H1 (cell line): ENCODE results near the gene FNDC1. TPM values are rescaled to one million over a fixed set of nuclear protein-coding genes. Genes with fewer than 3 reads are reported as not detected.

ENCODE experiments used
- CTCF ChIA-PET: fragments of 300-600 bp; sonication (Branson Sonifier 250); formaldehyde crosslinking; loops from one replicate; lab custom pipeline; 2021; ENCODE audit not compliant: partially characterized antibody; lab: Charles Lee
- POLR2A ChIA-PET: fragments of 300-600 bp; sonication (Branson Sonifier 250); formaldehyde crosslinking; loops from one replicate; lab custom pipeline; 2021; ENCODE audit warnings: inconsistent platforms; ENCODE audit not compliant: partially characterized antibody; lab: Charles Lee
- DNase-seq, 2 experiments: peaks; one replicate each; pipeline versions ENCODE4 v3.0.0 to v3.0.0-alpha.2; 2010 to 2022; ENCODE audit warnings: low spot score in 2 of 2, low read depth in 1 of 2, mixed read lengths in 1 of 2
- FAIRE-seq: peaks from 2 replicates; lab custom pipeline; 2011; peaks lifted over from hg19 to GRCh38; lab: Jason Lieb, UNC
- H2AFZ ChIP-seq: 2 replicates; pipeline ENCODE4 v1.8.1; 2012; ENCODE audit warnings: low read length, inconsistent platforms
- H2AK5ac ChIP-seq: 2 replicates; pipeline ENCODE4 v1.6.1; 2013; ENCODE audit warnings: low read depth, low read length
- H2BK120ac ChIP-seq: replicated peaks from 2 replicates; pipeline ENCODE3; 2013; ENCODE audit warnings: low read depth, low read length, inconsistent platforms
- H2BK12ac ChIP-seq: 2 replicates; pipeline ENCODE4 v1.6.1; 2013; ENCODE audit warnings: low read depth, low read length
- H2BK15ac ChIP-seq: 2 replicates; pipeline ENCODE4 v1.6.1; 2013; ENCODE audit warnings: low read length
- H2BK20ac ChIP-seq: 2 replicates; pipeline ENCODE4 v1.6.1; 2013; ENCODE audit warnings: low read length
- H2BK5ac ChIP-seq: 2 replicates; pipeline ENCODE4 v1.6.1; 2013; ENCODE audit warnings: low read depth, low read length
- H3K14ac ChIP-seq: 2 replicates; pipeline ENCODE4 v1.6.1; 2013; ENCODE audit warnings: inconsistent platforms; ENCODE audit not compliant: insufficient read length
- H3K18ac ChIP-seq: 2 replicates; pipeline ENCODE4 v1.6.1; 2013; ENCODE audit warnings: low read length; ENCODE audit errors: extremely low read depth
- H3K23ac ChIP-seq: 2 replicates; pipeline ENCODE4 v1.6.1; 2013; ENCODE audit warnings: inconsistent platforms; ENCODE audit not compliant: insufficient read length
- H3K23me2 ChIP-seq: 2 replicates; pipeline ENCODE4 v1.6.1; 2013; ENCODE audit warnings: low read depth, low read length
- H3K27ac ChIP-seq: 2 replicates; pipeline ENCODE4 v1.6.1; 2011; ENCODE audit warnings: low read depth, low read length, inconsistent platforms
- H3K27me3 ChIP-seq, 4 experiments: replicated peaks in 1 of 4; 1 replicate in 1 of 4; 2 replicates in 3 of 4; pipeline versions ENCODE4 v1.6.1 to v1.8.1; 2011 to 2013; ENCODE audit warnings: low read length in 3 of 4, mild to moderate bottlenecking in 3 of 4, inconsistent platforms in 2 of 4, mixed read lengths in 2 of 4, moderate library complexity in 1 of 4; ENCODE audit not compliant: control insufficient read depth in 3 of 4, insufficient read depth in 3 of 4; ENCODE audit errors: extremely low read depth in 1 of 4
- H3K36me3 ChIP-seq, 4 experiments: 2 replicates each; pipeline versions ENCODE4 v1.6.1 to v1.8.1; 2011 to 2013; ENCODE audit warnings: mild to moderate bottlenecking in 4 of 4, low read length in 3 of 4, moderate library complexity in 2 of 4, control low read depth in 1 of 4, inconsistent platforms in 1 of 4; ENCODE audit not compliant: insufficient read depth in 4 of 4, control insufficient read depth in 2 of 4
- H3K4ac ChIP-seq: replicated peaks from 2 replicates; pipeline ENCODE3; 2013; ENCODE audit warnings: low read length, low read depth, mixed read lengths, inconsistent platforms; ENCODE audit not compliant: insufficient read length
- H3K4me1 ChIP-seq, 4 experiments: replicated peaks in 1 of 4; 1 replicate in 1 of 4; 2 replicates in 3 of 4; pipeline versions ENCODE4 v1.6.1 to v1.8.1; 2011 to 2013; ENCODE audit warnings: low read length in 3 of 4, inconsistent platforms in 2 of 4, mixed read lengths in 1 of 4; ENCODE audit not compliant: insufficient read depth in 4 of 4, control insufficient read depth in 3 of 4
- H3K4me2 ChIP-seq, 2 experiments: 2 replicates each; pipeline versions ENCODE4 v1.6.1 to v1.8.1; 2011 to 2013; ENCODE audit warnings: low read depth in 2 of 2, low read length in 2 of 2, control low read depth in 1 of 2, inconsistent platforms in 1 of 2, mild to moderate bottlenecking in 1 of 2; ENCODE audit not compliant: insufficient read depth in 1 of 2
- H3K4me3 ChIP-seq, 4 experiments: fragments of 200-600, 300-600 bp in 1 of 4; sonication (generic), shearing (Covaris generic), sonication (Bioruptor Twin) in 1 of 4; 2 replicates each; pipeline versions ENCODE4 v1.5.1 to v1.8.1; 2011 to 2016; ENCODE audit warnings: low read length in 4 of 4, low read depth in 3 of 4, control low read depth in 2 of 4, inconsistent platforms in 2 of 4, mild to moderate bottlenecking in 2 of 4, mixed read lengths in 1 of 4, moderate library complexity in 1 of 4; ENCODE audit not compliant: insufficient read depth in 2 of 4; ENCODE audit errors: extremely low read depth in 1 of 4
- H3K56ac ChIP-seq: replicated peaks from 2 replicates; pipeline ENCODE3; 2013; ENCODE audit warnings: low read depth, mild to moderate bottlenecking, mixed read lengths, low read length, inconsistent platforms; ENCODE audit not compliant: insufficient read length
- H3K79me1 ChIP-seq: 2 replicates; pipeline ENCODE4 v1.6.1; 2013; ENCODE audit warnings: low read depth, low read length, control low read depth
- H3K79me2 ChIP-seq, 2 experiments: 2 replicates each; pipeline versions ENCODE4 v1.6.1 to v1.8.1; 2012 to 2013; ENCODE audit warnings: low read length in 2 of 2, mild to moderate bottlenecking in 2 of 2, inconsistent platforms in 1 of 2; ENCODE audit not compliant: insufficient read depth in 2 of 2, control insufficient read depth in 1 of 2
- H3K9ac ChIP-seq, 4 experiments: replicated peaks in 1 of 4; 1 replicate in 1 of 4; 2 replicates in 3 of 4; pipeline versions ENCODE4 v1.6.1 to v1.8.1; 2011 to 2013; ENCODE audit warnings: low read depth in 3 of 4, low read length in 3 of 4, control low read depth in 2 of 4, mild to moderate bottlenecking in 2 of 4, moderate library complexity in 2 of 4, inconsistent platforms in 1 of 4; ENCODE audit errors: extremely low read depth in 1 of 4
- H3K9me3 ChIP-seq, 2 experiments: 2 replicates each; pipeline versions ENCODE4 v1.6.1 to v1.8.1; 2012 to 2013; ENCODE audit warnings: mild to moderate bottlenecking in 2 of 2, moderate library complexity in 2 of 2, control low read depth in 1 of 2, inconsistent platforms in 1 of 2, low read depth in 1 of 2, low read length in 1 of 2, mixed read lengths in 1 of 2; ENCODE audit not compliant: insufficient read depth in 2 of 2
- H4K20me1 ChIP-seq, 2 experiments: replicated peaks in 1 of 2; 2 replicates each; pipeline versions ENCODE3 to v1.8.1; 2011 to 2013; ENCODE audit warnings: inconsistent platforms in 2 of 2, low read length in 2 of 2, mild to moderate bottlenecking in 1 of 2; ENCODE audit not compliant: insufficient read depth in 2 of 2, control insufficient read depth in 1 of 2
- H4K5ac ChIP-seq: 2 replicates; pipeline ENCODE4 v1.6.1; 2013; ENCODE audit warnings: low read length, low read depth, mixed read lengths, inconsistent platforms; ENCODE audit not compliant: insufficient read length
- H4K8ac ChIP-seq: 2 replicates; pipeline ENCODE4 v1.8.0; 2013; ENCODE audit warnings: mild to moderate bottlenecking, moderate library complexity, low read length, inconsistent platforms; ENCODE audit not compliant: insufficient read depth; ENCODE audit errors: extremely low read depth
- H4K91ac ChIP-seq: replicated peaks from 2 replicates; pipeline ENCODE3; 2013; ENCODE audit warnings: low read length, mixed read lengths, inconsistent platforms; ENCODE audit not compliant: insufficient read length
- ASH2L ChIP-seq: fragments of 200-600, 300-600 bp; sonication (generic); IDR thresholded peaks from one replicate; pipeline ENCODE4 v1.7.1; 2017; ENCODE audit warnings: low read length
- E2F6 ChIP-seq: IDR thresholded peaks from 2 replicates; pipeline ENCODE4 v1.6.1; 2012; ENCODE audit warnings: inconsistent platforms
- GABPA ChIP-seq: IDR thresholded peaks from 2 replicates; pipeline ENCODE4 v1.6.1; 2011; ENCODE audit warnings: mild to moderate bottlenecking, low read length, moderate library complexity, borderline replicate concordance; ENCODE audit not compliant: insufficient read depth
- HDAC2 ChIP-seq, 2 experiments: fragments of 300-600 bp in 1 of 2; sonication (generic) in 1 of 2; IDR thresholded peaks; 2 replicates each; pipeline ENCODE4 v1.6.1; 2011 to 2012; ENCODE audit warnings: low read depth in 2 of 2, low read length in 2 of 2, mild to moderate bottlenecking in 2 of 2, moderate library complexity in 2 of 2, borderline replicate concordance in 1 of 2, inconsistent platforms in 1 of 2
- HDAC6 ChIP-seq: IDR thresholded peaks from one replicate; pipeline ENCODE4 v1.7.1; 2012; ENCODE audit warnings: low read depth, mild to moderate bottlenecking, inconsistent platforms, low read length, moderate library complexity
- MAX ChIP-seq: IDR thresholded peaks from 2 replicates; pipeline ENCODE4 v1.6.1; 2012; ENCODE audit warnings: inconsistent platforms
- SAP30 ChIP-seq: fragments of 300-600 bp; sonication (generic); IDR thresholded peaks from 2 replicates; pipeline ENCODE4 v1.7.1; 2012; ENCODE audit warnings: low read length, moderate library complexity, mild to moderate bottlenecking, inconsistent platforms; ENCODE audit not compliant: insufficient read depth, insufficient replicate concordance
- SP2 ChIP-seq: IDR thresholded peaks from 2 replicates; pipeline ENCODE4 v1.6.1; 2012; ENCODE audit warnings: mild to moderate bottlenecking, low read length, inconsistent platforms
- TBP ChIP-seq: IDR thresholded peaks from 2 replicates; pipeline ENCODE4 v1.6.1; 2011; ENCODE audit warnings: low read depth, low read length, improper control_type of control experiment
- WGBS, 2 experiments: shearing (Covaris generic) in 1 of 2; methylation state at CpG; one replicate each; pipeline versions ENCODE4 v1.1.6 to v1.1.7; 2013 to 2015; ENCODE audit warnings: low lambda C conversion rate in 2 of 2, mixed read lengths in 2 of 2, inconsistent platforms in 1 of 2, low coverage in 1 of 2, missing lambda C conversion rate in 1 of 2; ENCODE audit not compliant: insufficient replicate concordance in 2 of 2, insufficient coverage in 1 of 2, insufficient read length in 1 of 2; ENCODE audit errors: extremely low coverage in 1 of 2, missing lambda C conversion rate in 1 of 2; 5-methylcytosine and 5-hydroxymethylcytosine counted together
- polyA plus RNA-seq, 7 experiments: library from polyadenylated mRNA; depleted of rRNA in 3 of 7; stranded (reverse) in 5 of 7; unstranded in 2 of 7; fragments of >200 nt in 5 of 7; fragments of 200-250 nt in 2 of 7; gene quantifications; 1 replicate in 5 of 7; 2 replicates in 1 of 7; 4 replicates in 1 of 7; pipeline versions ENCODE4 v1.2.1 to v1.2.3, GENCODE V29; 2011 to 2013; ENCODE audit warnings: missing spikeins in 2 of 7, mixed read lengths in 2 of 7
- total RNA-seq: library from RNA; stranded (reverse); fragmentation: NEBNext Ultra II Directional; extraction: Animal tissue kit (Norgen Biotek cat#: 25700); gene quantifications from 2 replicates; pipeline ENCODE4 v1.2.1, GENCODE V29; 2021
- TF ChIP-seq, protein P1 (sequence below), 3 experiments: IDR thresholded peaks; 1 replicate in 2 of 3; 2 replicates in 1 of 3; pipeline versions ENCODE4 v1.5.1 to v1.6.1; 2011; ENCODE audit warnings: low read length in 3 of 3, mild to moderate bottlenecking in 3 of 3, inconsistent platforms in 2 of 3, low read depth in 1 of 3, moderate library complexity in 1 of 3; ENCODE audit not compliant: insufficient read depth in 1 of 3; ENCODE audit errors: control extremely low read depth in 1 of 3

Gene FNDC1
- total and polyA plus RNA-seq, 2 of the 8 experiments (the other 6 are each of a cell fraction or from before 2014, with no cell fraction given): 0.06 to 0.30 TPM

DNA sequence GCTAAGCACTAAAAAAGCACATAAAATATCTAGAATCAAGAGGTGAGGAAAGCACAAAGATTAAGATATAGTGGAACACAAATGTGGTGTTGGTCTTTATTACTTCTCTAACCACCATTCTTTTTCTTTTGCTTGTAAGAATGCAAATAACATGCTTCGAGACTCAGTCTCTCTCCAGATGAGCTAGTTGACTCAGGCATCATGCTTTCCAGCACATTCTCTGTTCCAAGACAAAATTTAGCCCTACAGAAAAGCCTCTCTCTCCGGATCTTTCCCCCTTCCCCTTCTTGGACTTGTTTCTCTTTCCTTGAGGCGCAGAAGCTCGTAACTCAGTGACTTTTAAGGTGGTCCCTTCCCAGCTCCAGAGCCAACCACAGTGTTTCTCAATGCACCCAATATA is 91.0 kb downstream of the FNDC1 start:
- no peak overlapping the region for H3K23ac ChIP-seq
- no peak overlapping the region for H3K4ac ChIP-seq
- no peak overlapping the region for H2AK5ac ChIP-seq
- no peak overlapping the region for H3K14ac ChIP-seq
- no peak overlapping the region for H3K56ac ChIP-seq
- no peaks in the 10 kb centered on the region for H3K79me1 ChIP-seq
- CTCF ChIA-PET: interaction anchor here (1.2 kb wide), 1 partner anchor 395 kb away, joined by 3 read pairs; no protein-coding TSS in a partner anchor
- no peak overlapping the region for H2BK12ac ChIP-seq
- no peak overlapping the region for H4K5ac ChIP-seq
- H2BK20ac ChIP-seq: no peak overlapping the region
- H3K9me3 ChIP-seq: peaks cover 70 to 84% of the 10 kb centered on the region in 2 experiments
- no peak overlapping the region for H2BK120ac ChIP-seq
- no peak overlapping the region for H3K18ac ChIP-seq
- no peak overlapping the region for H4K91ac ChIP-seq
- no peaks in the 10 kb centered on the region for H4K20me1 ChIP-seq
- POLR2A ChIA-PET: interaction anchor here (0.6 kb wide), 1 partner anchor 496 kb away, joined by 3 read pairs; no protein-coding TSS in a partner anchor
- WGBS, 2 experiments: 91% methylated on average over 4 of the region's 4 CpGs; no CpG with 5 or more reads in 1 of the 2 experiments
- H3K36me3 ChIP-seq: no peaks in the 10 kb centered on the region
- H2BK15ac ChIP-seq: no peak overlapping the region
- H3K4me1 ChIP-seq: no peaks in the 10 kb centered on the region
- no peaks in the 10 kb centered on the region for H3K23me2 ChIP-seq
- no peaks in the 10 kb centered on the region for H3K79me2 ChIP-seq
- H2BK5ac ChIP-seq: no peak overlapping the region
- H4K8ac ChIP-seq: no peak overlapping the region
- no peaks in the 10 kb centered on the region for H3K27me3 ChIP-seq
- FAIRE-seq (no peak), DNase-seq (no peak)
- no peak overlapping the region for H3K9ac ChIP-seq
- H3K4me3 ChIP-seq: no peak overlapping the region
- H3K4me2 ChIP-seq: no peak overlapping the region
- no peak overlapping the region for H3K27ac ChIP-seq
- H2AFZ ChIP-seq: no peak overlapping the region
- TF ChIP-seq GABPA (no peak), TBP (no peak), SAP30 (no peak), HDAC2 (IDR thresholded peaks at IDR 0.05; ENCODE audit: borderline replicate concordance in 1 of 2, low read depth in 2 of 2, low read length in 2 of 2) (no peak), HDAC6 (no peak), E2F6 (no peak), ASH2L (no peak), SP2 (no peak), MAX (no peak)
- TF ChIP-seq, protein P1, sequence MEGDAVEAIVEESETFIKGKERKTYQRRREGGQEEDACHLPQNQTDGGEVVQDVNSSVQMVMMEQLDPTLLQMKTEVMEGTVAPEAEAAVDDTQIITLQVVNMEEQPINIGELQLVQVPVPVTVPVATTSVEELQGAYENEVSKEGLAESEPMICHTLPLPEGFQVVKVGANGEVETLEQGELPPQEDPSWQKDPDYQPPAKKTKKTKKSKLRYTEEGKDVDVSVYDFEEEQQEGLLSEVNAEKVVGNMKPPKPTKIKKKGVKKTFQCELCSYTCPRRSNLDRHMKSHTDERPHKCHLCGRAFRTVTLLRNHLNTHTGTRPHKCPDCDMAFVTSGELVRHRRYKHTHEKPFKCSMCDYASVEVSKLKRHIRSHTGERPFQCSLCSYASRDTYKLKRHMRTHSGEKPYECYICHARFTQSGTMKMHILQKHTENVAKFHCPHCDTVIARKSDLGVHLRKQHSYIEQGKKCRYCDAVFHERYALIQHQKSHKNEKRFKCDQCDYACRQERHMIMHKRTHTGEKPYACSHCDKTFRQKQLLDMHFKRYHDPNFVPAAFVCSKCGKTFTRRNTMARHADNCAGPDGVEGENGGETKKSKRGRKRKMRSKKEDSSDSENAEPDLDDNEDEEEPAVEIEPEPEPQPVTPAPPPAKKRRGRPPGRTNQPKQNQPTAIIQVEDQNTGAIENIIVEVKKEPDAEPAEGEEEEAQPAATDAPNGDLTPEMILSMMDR (IDR thresholded peaks at IDR 0.05; ENCODE audit: control extremely low read depth in 1 of 3, insufficient read depth in 1 of 3, low read depth in 1 of 3, low read length in 3 of 3): no peak
